Osteoblast (primary cell): ENCODE results near the gene NR2F1-AS1. TPM values are rescaled to one million over a fixed set of nuclear protein-coding genes. Genes with fewer than 3 reads are reported as not detected.

Source experiments
- DNase-seq: peaks from one replicate; pipeline ENCODE4 v3.0.0; 2011; ENCODE audit warnings: low spot score, mixed read lengths; ENCODE audit not compliant: insufficient read length; ENCODE audit errors: missing footprints
- H2AFZ ChIP-seq: 2 replicates; pipeline ENCODE4 v1.6.0; 2011; ENCODE audit warnings: mild to moderate bottlenecking, low read length
- H3K27ac ChIP-seq: 2 replicates; pipeline ENCODE4 v1.5.1; 2011; ENCODE audit warnings: mild to moderate bottlenecking, low read depth, low read length, moderate library complexity
- H3K27me3 ChIP-seq: 2 replicates; pipeline ENCODE4 v1.6.0; 2012; ENCODE audit warnings: mild to moderate bottlenecking, control low read depth, inconsistent platforms, low read length, moderate library complexity; ENCODE audit not compliant: insufficient read depth
- H3K36me3 ChIP-seq: 2 replicates; pipeline ENCODE4 v1.5.1; 2011; ENCODE audit warnings: mild to moderate bottlenecking, low read length, control low read depth, moderate library complexity; ENCODE audit not compliant: insufficient read depth
- H3K4me1 ChIP-seq: 2 replicates; pipeline ENCODE4 v1.5.1; 2011; ENCODE audit warnings: mild to moderate bottlenecking, low read length, control low read depth, moderate library complexity; ENCODE audit not compliant: insufficient read depth
- H3K4me2 ChIP-seq: 2 replicates; pipeline ENCODE4 v1.6.0; 2011; ENCODE audit warnings: mild to moderate bottlenecking, low read length; ENCODE audit not compliant: insufficient read depth
- H3K4me3 ChIP-seq: fragments of 200-600 bp; sonication (generic); 3 replicates; pipeline ENCODE4 v1.5.1; 2012; ENCODE audit warnings: mild to moderate bottlenecking, low read length, inconsistent platforms; ENCODE audit not compliant: insufficient read depth
- H3K79me2 ChIP-seq: 2 replicates; pipeline ENCODE4 v1.6.0; 2012; ENCODE audit warnings: mild to moderate bottlenecking, low read length, control low read depth, inconsistent platforms; ENCODE audit not compliant: insufficient read depth
- H3K9me3 ChIP-seq: 2 replicates; pipeline ENCODE4 v1.5.1; 2011; ENCODE audit warnings: low read depth, low read length, control low read depth
- H4K20me1 ChIP-seq: 2 replicates; pipeline ENCODE4 v1.6.0; 2012; ENCODE audit warnings: mild to moderate bottlenecking, low read length, control low read depth; ENCODE audit not compliant: insufficient read depth
- CTCF ChIP-seq: IDR thresholded peaks from 2 replicates; pipeline ENCODE4 v1.5.1; 2011; ENCODE audit warnings: mild to moderate bottlenecking, low read depth, low read length, moderate library complexity; ENCODE audit errors: extremely low read depth
- total RNA-seq: library from RNA; depleted of rRNA; stranded (reverse); fragments of >200 nt; gene quantifications from 2 replicates; pipeline ENCODE4 v1.2.3, GENCODE V29; 2012

Gene NR2F1-AS1
- total RNA-seq, 1 donor, result 15.9 TPM

GRCh38 chr5:93575461-93576414 lies 5.3 kb downstream of the NR2F1-AS1 start:
- Histone ChIP-seq H3K4me1 (peaks cover 4% of the 10 kb centered on the region), H4K20me1 (peaks cover 5% of the 10 kb centered on the region), H3K4me3 (no peak overlapping the region), H3K27ac (no peak overlapping the region), H3K36me3 (peaks cover 3% of the 10 kb centered on the region), H3K27me3 (no peaks in the 10 kb centered on the region), H3K4me2 (no peak overlapping the region), H3K79me2 (peaks cover 80% of the 10 kb centered on the region), H2AFZ (no peak overlapping the region), H3K9me3 (no peaks in the 10 kb centered on the region)
- no peak for TF ChIP-seq CTCF
- DNase-seq, result no peak

- Histone ChIP-seq H4K20me1 (peaks cover 5% of the 10 kb centered on the region), H3K27ac (no peak overlapping the region), H3K4me3 (no peak overlapping the region), H3K4me1 (peaks cover 4% of the 10 kb centered on the region), H3K79me2 (peaks cover 80% of the 10 kb centered on the region), H3K9me3 (no peaks in the 10 kb centered on the region), H2AFZ (no peak overlapping the region), H3K27me3 (no peaks in the 10 kb centered on the region), H3K4me2 (no peak overlapping the region), H3K36me3 (peaks cover 3% of the 10 kb centered on the region)
- peak; percentile 82 for DNase-seq
- no peak for TF ChIP-seq CTCF
These were observed 6.3 kb downstream of the NR2F1-AS1 start for GRCh38 chr5:93574491-93575305.

- no peaks in the 10 kb centered on the region for H3K9me3 ChIP-seq
- peak overlapping the region; percentile 54 for H3K4me3 ChIP-seq
- H3K27me3 ChIP-seq, result no peaks in the 10 kb centered on the region
- peaks cover 5% of the 10 kb centered on the region for H4K20me1 ChIP-seq
- no peak overlapping the region for H2AFZ ChIP-seq
- peaks cover 78% of the 10 kb centered on the region for H3K79me2 ChIP-seq
- peak overlapping the region; percentile 63 for H3K4me2 ChIP-seq
- H3K4me1 ChIP-seq, result no peaks in the 10 kb centered on the region
- TF ChIP-seq CTCF, result no peak
- H3K27ac ChIP-seq, result no peak overlapping the region
- H3K36me3 ChIP-seq, result peaks cover 3% of the 10 kb centered on the region
- peak; percentile 80 for DNase-seq
These were observed 7.4 kb downstream of the NR2F1-AS1 start for GRCh38 chr5:93573354-93574351.
